GM21528 (cell line): ENCODE results near the gene TPD52L1.

ENCODE experiments used
- ATAC-seq: cut with Tn5 transposase; IDR thresholded peaks from one replicate; pipeline ENCODE4 v1.9.1; 2021; ENCODE audit warnings: mild to moderate bottlenecking, moderate library complexity; ENCODE audit not compliant: unreplicated experiment, low FRiP score

TPD52L1 gene

GRCh38 chr6:125231574-125232343 lies 78.2 kb downstream of the TPD52L1 start:
- ATAC-seq: no peak

GRCh38 chr6:125232466-125232865 lies 78.9 kb downstream of the TPD52L1 start:
- no peak for ATAC-seq

GRCh38 chr6:125233202-125233601 lies 79.6 kb downstream of the TPD52L1 start:
- ATAC-seq: no peak

- no peak for ATAC-seq
Measured at GRCh38 chr6:125236536-125237327, 83.2 kb downstream of the TPD52L1 start.

- no peak for ATAC-seq
Measured at GRCh38 chr6:125237764-125238163, 84.2 kb downstream of the TPD52L1 start.

- ATAC-seq: no peak
Measured at GRCh38 chr6:125245109-125245508, 91.5 kb downstream of the TPD52L1 start.

- no peak for ATAC-seq
Measured at GRCh38 chr6:125245523-125246264, 92.1 kb downstream of the TPD52L1 start.

- no peak for ATAC-seq
Measured at GRCh38 chr6:125246566-125246965, 93.0 kb downstream of the TPD52L1 start.

GRCh38 chr6:125248136-125248535 lies 94.6 kb downstream of the TPD52L1 start:
- no peak for ATAC-seq

GRCh38 chr6:125250511-125250910 lies 96.9 kb downstream of the TPD52L1 start:
- ATAC-seq: no peak

- ATAC-seq: no peak
Measured at GRCh38 chr6:125251516-125252220, 98.1 kb downstream of the TPD52L1 start.

- no peak for ATAC-seq
Measured at GRCh38 chr6:125252891-125253290, 99.3 kb downstream of the TPD52L1 start.

- ATAC-seq: no peak
Measured at GRCh38 chr6:125253881-125254280, 100.3 kb downstream of the TPD52L1 start.

- no peak for ATAC-seq
Measured at GRCh38 chr6:125254321-125254720, 100.7 kb downstream of the TPD52L1 start.

- ATAC-seq: no peak
Measured at GRCh38 chr6:125255201-125255600, 101.6 kb downstream of the TPD52L1 start.

- ATAC-seq: no peak
Measured at GRCh38 chr6:125257351-125257750, 103.8 kb downstream of the TPD52L1 start.

- no peak for ATAC-seq
Measured at GRCh38 chr6:125258651-125259353, 105.2 kb downstream of the TPD52L1 start.

GRCh38 chr6:125259354-125259736 lies 105.8 kb downstream of the TPD52L1 start:
- no peak for ATAC-seq

- ATAC-seq: no peak
Measured at GRCh38 chr6:125262016-125263013, 108.7 kb downstream of the TPD52L1 start.
